ENCODE measurements around the gene SPATA32.

- TF ChIP-seq JUND (IDR thresholded peaks at IDR 0.05) (no peak), EZH2 (IDR thresholded peaks at IDR 0.05) (no peak), YY1 (IDR thresholded peaks at IDR 0.05; ENCODE audit: extremely low read depth, insufficient replicate concordance, low read depth, low read length) (no peak), TCF7L2 (IDR thresholded peaks at IDR 0.05; ENCODE audit: borderline replicate concordance, extremely low read depth, insufficient read depth, insufficient read length) (no peak)
- TF ChIP-seq, protein P1, sequence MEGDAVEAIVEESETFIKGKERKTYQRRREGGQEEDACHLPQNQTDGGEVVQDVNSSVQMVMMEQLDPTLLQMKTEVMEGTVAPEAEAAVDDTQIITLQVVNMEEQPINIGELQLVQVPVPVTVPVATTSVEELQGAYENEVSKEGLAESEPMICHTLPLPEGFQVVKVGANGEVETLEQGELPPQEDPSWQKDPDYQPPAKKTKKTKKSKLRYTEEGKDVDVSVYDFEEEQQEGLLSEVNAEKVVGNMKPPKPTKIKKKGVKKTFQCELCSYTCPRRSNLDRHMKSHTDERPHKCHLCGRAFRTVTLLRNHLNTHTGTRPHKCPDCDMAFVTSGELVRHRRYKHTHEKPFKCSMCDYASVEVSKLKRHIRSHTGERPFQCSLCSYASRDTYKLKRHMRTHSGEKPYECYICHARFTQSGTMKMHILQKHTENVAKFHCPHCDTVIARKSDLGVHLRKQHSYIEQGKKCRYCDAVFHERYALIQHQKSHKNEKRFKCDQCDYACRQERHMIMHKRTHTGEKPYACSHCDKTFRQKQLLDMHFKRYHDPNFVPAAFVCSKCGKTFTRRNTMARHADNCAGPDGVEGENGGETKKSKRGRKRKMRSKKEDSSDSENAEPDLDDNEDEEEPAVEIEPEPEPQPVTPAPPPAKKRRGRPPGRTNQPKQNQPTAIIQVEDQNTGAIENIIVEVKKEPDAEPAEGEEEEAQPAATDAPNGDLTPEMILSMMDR (IDR thresholded peaks at IDR 0.05 in 2 of 3, conservative IDR thresholded peaks at IDR 0.05 in 1 of 3; ENCODE audit: borderline replicate concordance in 1 of 3, insufficient read depth in 1 of 3, low read depth in 2 of 3, low read length in 2 of 3) = peak; percentile 23 to 60 (median 52); a peak in 5 of 6 replicates
Observed at GRCh38 chr17:45284176-45285140, 22.6 kb upstream of the SPATA32 start.

All from HCT116 (cell line).